GM21529 (cell line): ENCODE measurements around the gene CFAP141.
"Not testable (repeated sequence)": the region's sequence is repeated elsewhere in the genome, so short reads cannot be mapped to it uniquely, and the experiment has no call there.

Experiments used
- ATAC-seq: cut with Tn5 transposase; IDR thresholded peaks from one replicate; pipeline ENCODE4 v1.9.1; 2021; ENCODE audit not compliant: unreplicated experiment

The CFAP141 gene

GRCh38 chr1:154206196-154206595 is at the start of gene CFAP141:
Gene CFAP141, minus strand, starts transcription at chr1:154206333. Its CDS starts 26 bp downstream, at chr1:154206307.
- no peak for ATAC-seq

GRCh38 chr1:154253671-154254070 is 47.5 kb upstream of the CFAP141 start:
- ATAC-seq = no peak

GRCh38 chr1:154241703-154242351 is 35.7 kb upstream of the CFAP141 start:
- no peak for ATAC-seq

GRCh38 chr1:154240294-154240833 is 34.2 kb upstream of the CFAP141 start:
- no peak for ATAC-seq

- ATAC-seq = no peak
These were observed 33.4 kb upstream of the CFAP141 start for GRCh38 chr1:154239491-154239890.

- no peak for ATAC-seq
These were observed 31.9 kb upstream of the CFAP141 start for GRCh38 chr1:154237880-154238506.

- ATAC-seq = no peak
These were observed 31.3 kb upstream of the CFAP141 start for GRCh38 chr1:154237435-154237834.

- ATAC-seq = no peak
These were observed 30.7 kb upstream of the CFAP141 start for GRCh38 chr1:154236855-154237254.

GRCh38 chr1:154233127-154233526 is 27.0 kb upstream of the CFAP141 start:
- not testable (repeated sequence) for ATAC-seq

- not testable (repeated sequence) for ATAC-seq
These were observed 25.0 kb upstream of the CFAP141 start for GRCh38 chr1:154231112-154231511.

GRCh38 chr1:154225370-154225769 is 19.2 kb upstream of the CFAP141 start:
- no peak for ATAC-seq

GRCh38 chr1:154223621-154224020 is 17.5 kb upstream of the CFAP141 start:
- no peak for ATAC-seq

- ATAC-seq = no peak
These were observed 16.8 kb upstream of the CFAP141 start for GRCh38 chr1:154222918-154223317.

GRCh38 chr1:154222518-154222917 is 16.4 kb upstream of the CFAP141 start:
- no peak for ATAC-seq

- peak; percentile 16 for ATAC-seq
These were observed 15.3 kb upstream of the CFAP141 start for GRCh38 chr1:154221278-154222001.

- no peak for ATAC-seq
These were observed 14.8 kb upstream of the CFAP141 start for GRCh38 chr1:154220970-154221277.

- peak; percentile 86 for ATAC-seq
These were observed 14.2 kb upstream of the CFAP141 start, which contains the start of gene UBAP2L for GRCh38 chr1:154220071-154220969. Gene UBAP2L, plus strand, starts transcription at chr1:154220955. Its CDS starts 4,169 bp downstream, at chr1:154225124.

- no peak for ATAC-seq
These were observed 13.4 kb upstream of the CFAP141 start for GRCh38 chr1:154219541-154219940.

GRCh38 chr1:154218545-154218944 is 12.4 kb upstream of the CFAP141 start:
- no peak for ATAC-seq

- ATAC-seq = no peak
These were observed 7.1 kb upstream of the CFAP141 start for GRCh38 chr1:154213274-154213673.

- ATAC-seq = no peak
These were observed 6.0 kb upstream of the CFAP141 start for GRCh38 chr1:154212083-154212482.
